ENCODE measurements around the gene PRPF40B.

- TF ChIP-seq CTCF (IDR thresholded peaks at IDR 0.05; ENCODE audit: low read length) (no peak), EZH2 (IDR thresholded peaks at IDR 0.05; ENCODE audit: borderline replicate concordance, low read length) (no peak)
Observed at GRCh38 chr12:49652921-49653520, 29.7 kb downstream of the PRPF40B start.
